Heart left ventricle (tissue), 16 donors: ENCODE measurements around the gene ARHGAP31. TPM values are rescaled to one million over a fixed set of nuclear protein-coding genes. Genes with fewer than 3 reads are reported as not detected.
A peak's percentile ranks its signal among the peaks of the same experiment; 100 is the strongest.
"Not testable (repeated sequence)": the region's sequence is repeated elsewhere in the genome, so short reads cannot be mapped to it uniquely, and the experiment has no call there.

Experiments
- ATAC-seq, 4 donors: fragments of 200-7000 bp; cut with Tn5 transposase; one replicate each; pipeline ENCODE4 v1.9.1; 2020 to 2022; ENCODE audit warnings: moderate library complexity in 4 of 4, mild to moderate bottlenecking in 3 of 4, moderate number of reproducible peaks in 1 of 4
- DNase-seq, 5 donors: peaks; one replicate each; pipeline ENCODE4 v3.0.0-alpha.2; 2020
- H3K27ac ChIP-seq, 12 donors: fragments of 200-600 bp; sonication (generic) in 4 of 12; one replicate each; pipeline versions ENCODE4 v1.5.0 to v1.8.0; 2016 to 2022; ENCODE audit warnings: mild to moderate bottlenecking in 2 of 12
- H3K27me3 ChIP-seq, 9 donors: fragments of 200-600 bp; sonication (generic) in 2 of 9; one replicate each; pipeline versions ENCODE4 v1.5.1 to v1.8.0; 2016 to 2022; ENCODE audit warnings: mild to moderate bottlenecking in 3 of 9
- H3K36me3 ChIP-seq, 9 donors: fragments of 200-600 bp; sonication (generic) in 2 of 9; one replicate each; pipeline versions ENCODE4 v1.5.0 to v1.8.0; 2018 to 2022; ENCODE audit warnings: mild to moderate bottlenecking in 2 of 9
- H3K4me1 ChIP-seq, 12 donors: fragments of 200-600 bp; sonication (generic) in 4 of 12; one replicate each; pipeline versions ENCODE4 v1.5.0 to v1.8.0; 2016 to 2022; ENCODE audit warnings: mild to moderate bottlenecking in 3 of 12
- H3K4me3 ChIP-seq, 12 donors: fragments of 200-600 bp; sonication (generic) in 4 of 12; one replicate each; pipeline versions ENCODE4 v1.5.0 to v1.8.0; 2017 to 2022; ENCODE audit warnings: mild to moderate bottlenecking in 9 of 12, moderate library complexity in 4 of 12
- H3K9me3 ChIP-seq, 12 donors: fragments of 200-600 bp; sonication (generic) in 4 of 12; one replicate each; pipeline versions ENCODE4 v1.5.0 to v1.8.0; 2016 to 2022; ENCODE audit warnings: mild to moderate bottlenecking in 1 of 12
- POLR2A ChIP-seq, 2 donors: fragments of 450-650 bp; IDR thresholded peaks; one replicate each; pipeline ENCODE4 v1.6.1; 2017; ENCODE audit warnings: antibody characterized with exemption in 2 of 2, mild to moderate bottlenecking in 2 of 2, moderate library complexity in 2 of 2
- WGBS, 4 donors: extraction: QIAGEN DNeasy Blood & Tissue Kit in 2 of 4; methylation state at CpG; one replicate each; pipeline versions ENCODE4 v1.1.5 to v1.1.7; 2013 to 2018; 5-methylcytosine and 5-hydroxymethylcytosine counted together
- intact Hi-C, 10 donors: fragments of 100-400 bp; cut with DNase I; formaldehyde crosslinking; loops; one replicate each; pipeline versions ENCODE4 v1.11.1 to v1.14.2; 2022
- polyA plus RNA-seq, 2 donors: library from polyadenylated mRNA; stranded (reverse); fragments of 200-250 nt; gene quantifications; one replicate each; pipeline ENCODE4 v1.2.3, GENCODE V29; 2013
- total RNA-seq, 9 donors: library from RNA; depleted of rRNA in 2 of 9; stranded (reverse); fragments of >200 nt in 2 of 9; fragmentation: NEBNext Ultra II Directional in 3 of 9; extraction: Animal tissue kit (Norgen Biotek cat#: 25700) in 3 of 9; gene quantifications; one replicate each; pipeline versions ENCODE4 v1.1.0 to v1.2.4, GENCODE V29; 2016 to 2023
- TF ChIP-seq, protein P1 (sequence below), 12 donors: fragments of 200-600 bp; sonication (generic) in 4 of 12; IDR thresholded peaks; one replicate each; pipeline versions ENCODE4 v1.5.0 to v1.8.0; 2018 to 2022; ENCODE audit warnings: antibody characterized with exemption in 12 of 12, mild to moderate bottlenecking in 5 of 12
- donor health status: ischemic (EF 13 %, LVEDD 7.1; RV severe dilation, severe dysfunction).
- donor health status: healthy with polysubstance abuse.
- donor health status: DM: no; HTN: yes; CAD: no.
- donor health status: DM: no; HTN: no; CAD: no.
- donor health status: ischemic (EF 25% LVEDD 6.9; RV normal size, moderate dysfunction).
- donor health status: ischemic (EF 25% LVEDD 5.7; RV mildly dilated, moderate dysfunction).
- donor health status: healthy.
- donor health status: DM: yes; HTN: yes; CAD: no.
- donor health status: ischemic (EF 35%, LVEDD 5.7; RV mildly dilated, moderate dysfunction).
- donor health status: nonischemic (EF 11% LVEDD 7.7; RV severe dilation, severe dysfunction).
- donor health status: DM: yes; HTN: yes; CAD: no.
- donor health status: PGD.
- donor health status: ischemic (EF 29% LVEDD 5.4; RV normal size, mild dysfunction).
- donor health status: nonischemic (EF 23%, LVEDD 6.1; RV moderate dilation, normal function).

ARHGAP31 gene
- total and polyA plus RNA-seq, 11 donors = 10.4 to 79.1 (median 33.5) TPM

DNA sequence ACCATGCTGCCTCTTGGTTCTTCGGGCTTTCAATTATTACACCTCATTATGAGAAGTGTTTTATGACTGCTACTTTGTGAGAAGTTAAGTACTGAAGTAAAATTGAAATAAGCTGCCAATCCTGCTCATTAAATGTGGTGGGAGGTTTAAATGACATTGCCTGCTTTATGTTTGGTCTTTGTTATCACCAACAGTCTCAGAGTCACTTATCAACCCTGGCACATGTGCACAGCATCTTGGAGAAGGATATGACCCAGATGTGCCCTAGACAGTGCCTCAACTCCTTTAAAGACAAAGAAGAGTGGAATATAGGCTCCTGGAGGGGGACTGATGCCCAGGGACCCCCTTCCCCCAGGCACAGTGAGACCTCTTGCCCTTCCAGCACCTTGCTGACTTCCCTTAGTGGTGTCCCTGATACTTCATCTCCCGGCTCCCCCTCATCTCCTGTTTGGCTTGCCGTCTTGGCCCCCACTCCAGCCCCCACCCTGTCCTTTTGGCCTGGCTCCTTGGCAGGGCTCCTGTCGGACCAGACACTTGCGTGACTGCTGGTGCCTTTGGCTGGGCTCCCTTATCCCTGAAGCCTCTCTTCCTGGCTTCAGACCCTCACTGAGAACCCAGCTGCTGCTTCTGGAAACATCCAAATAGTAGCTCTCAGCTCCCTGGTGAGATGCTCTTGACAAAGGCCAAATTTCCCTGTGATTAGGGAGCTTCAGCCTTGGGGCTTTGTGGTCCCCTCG lies 39.8 kb downstream of the ARHGAP31 start:
- Histone ChIP-seq H3K9me3 (peaks cover 0 to 8% (median 0%) of the 10 kb centered on the region in 12 donors), H3K4me3 (no peak overlapping the region), H3K27me3 (no peaks in the 10 kb centered on the region), H3K27ac (peak overlapping the region in 11 of 12 donors; percentile 21 to 67 (median 55)), H3K36me3 (peaks cover 0 to 23% (median 3%) of the 10 kb centered on the region in 9 donors), H3K4me1 (peaks cover 12 to 62% (median 34%) of the 10 kb centered on the region in 12 donors)
- DNase-seq (peak; percentile 61 to 82 (median 76)), ATAC-seq (peak in 3 of 4 donors; percentile 53 to 66 (median 57))
- TF ChIP-seq POLR2A (IDR thresholded peaks at IDR 0.05) = no peak
- TF ChIP-seq, protein P1, sequence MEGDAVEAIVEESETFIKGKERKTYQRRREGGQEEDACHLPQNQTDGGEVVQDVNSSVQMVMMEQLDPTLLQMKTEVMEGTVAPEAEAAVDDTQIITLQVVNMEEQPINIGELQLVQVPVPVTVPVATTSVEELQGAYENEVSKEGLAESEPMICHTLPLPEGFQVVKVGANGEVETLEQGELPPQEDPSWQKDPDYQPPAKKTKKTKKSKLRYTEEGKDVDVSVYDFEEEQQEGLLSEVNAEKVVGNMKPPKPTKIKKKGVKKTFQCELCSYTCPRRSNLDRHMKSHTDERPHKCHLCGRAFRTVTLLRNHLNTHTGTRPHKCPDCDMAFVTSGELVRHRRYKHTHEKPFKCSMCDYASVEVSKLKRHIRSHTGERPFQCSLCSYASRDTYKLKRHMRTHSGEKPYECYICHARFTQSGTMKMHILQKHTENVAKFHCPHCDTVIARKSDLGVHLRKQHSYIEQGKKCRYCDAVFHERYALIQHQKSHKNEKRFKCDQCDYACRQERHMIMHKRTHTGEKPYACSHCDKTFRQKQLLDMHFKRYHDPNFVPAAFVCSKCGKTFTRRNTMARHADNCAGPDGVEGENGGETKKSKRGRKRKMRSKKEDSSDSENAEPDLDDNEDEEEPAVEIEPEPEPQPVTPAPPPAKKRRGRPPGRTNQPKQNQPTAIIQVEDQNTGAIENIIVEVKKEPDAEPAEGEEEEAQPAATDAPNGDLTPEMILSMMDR (IDR thresholded peaks at IDR 0.05) = no peak
- 21 to 27% (median 23%) methylated on average over 6 of the region's 6 CpGs for WGBS, 4 donors
- intact Hi-C loops = loop anchor here in 2 of 10 donors (5.0 kb wide), 2 partner anchors 37 to 57 kb away; no protein-coding TSS in a partner anchor

DNA sequence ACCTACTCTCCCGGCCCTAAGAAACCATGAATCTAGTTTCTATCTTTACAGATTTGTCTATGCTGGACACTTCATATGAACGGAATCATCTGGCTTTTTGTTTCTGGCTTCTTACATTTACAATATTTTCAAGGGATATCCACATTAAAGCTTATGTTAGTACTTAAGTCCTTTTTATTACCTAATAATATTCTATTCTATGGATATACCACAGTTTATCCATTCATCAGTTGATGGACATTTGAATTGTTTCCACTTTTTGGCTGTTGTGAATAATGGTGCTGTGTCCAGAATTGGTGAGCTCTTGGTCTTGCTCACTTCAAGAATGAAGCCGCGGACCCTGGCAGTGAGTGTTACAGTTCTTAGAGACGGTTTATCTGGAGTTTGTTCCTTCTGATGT lies 42.6 kb downstream of the ARHGAP31 start:
- Histone ChIP-seq H3K36me3 (peaks cover 0 to 16% (median 0%) of the 10 kb centered on the region in 9 donors), H3K4me1 (peaks cover 18 to 57% (median 36%) of the 10 kb centered on the region in 12 donors), H3K4me3 (no peak overlapping the region), H3K27me3 (no peaks in the 10 kb centered on the region), H3K27ac (no peak overlapping the region), H3K9me3 (peaks cover 0 to 8% (median 0%) of the 10 kb centered on the region in 12 donors)
- ATAC-seq = no peak
- intact Hi-C loops = no loop called here
- 78 to 99% (median 98%) methylated on average over 5 of the region's 5 CpGs for whole genome bisulfite sequencing, 4 donors
- DNase-seq = no peak
- TF ChIP-seq, protein P1 (IDR thresholded peaks at IDR 0.05) = no peak
- TF ChIP-seq POLR2A (IDR thresholded peaks at IDR 0.05) = no peak

DNA sequence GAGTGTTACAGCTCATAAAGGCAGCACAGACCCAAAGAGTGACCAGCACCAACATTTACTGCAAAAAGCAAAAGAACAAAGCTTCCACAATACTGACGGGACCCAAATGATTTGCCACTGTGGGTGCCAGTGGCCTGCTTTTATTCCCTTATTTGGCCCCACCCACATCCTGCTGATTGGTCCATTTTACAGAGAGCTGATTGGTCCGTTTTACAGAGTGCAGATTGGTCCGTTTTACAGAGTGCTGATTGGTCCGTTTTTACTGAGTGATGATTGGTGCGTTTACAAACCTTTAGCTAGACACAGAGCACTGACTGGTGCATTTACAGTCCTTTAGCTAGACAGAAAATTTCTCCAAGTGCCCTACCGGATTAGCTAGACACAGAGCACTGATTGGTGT lies 43.2 kb downstream of the ARHGAP31 start:
- H3K27me3 ChIP-seq, DNase-seq, intact Hi-C loops, H3K4me3 ChIP-seq, H3K9me3 ChIP-seq, ATAC-seq, H3K27ac ChIP-seq: not testable (repeated sequence)
- Histone ChIP-seq H3K4me1 (peaks cover 15 to 51% (median 30%) of the 10 kb centered on the region in 12 donors), H3K36me3 (peaks cover 0 to 16% (median 0%) of the 10 kb centered on the region in 9 donors)
- WGBS, 4 donors = 95 to 100% (median 97%) methylated on average over 6 of the region's 6 CpGs

DNA sequence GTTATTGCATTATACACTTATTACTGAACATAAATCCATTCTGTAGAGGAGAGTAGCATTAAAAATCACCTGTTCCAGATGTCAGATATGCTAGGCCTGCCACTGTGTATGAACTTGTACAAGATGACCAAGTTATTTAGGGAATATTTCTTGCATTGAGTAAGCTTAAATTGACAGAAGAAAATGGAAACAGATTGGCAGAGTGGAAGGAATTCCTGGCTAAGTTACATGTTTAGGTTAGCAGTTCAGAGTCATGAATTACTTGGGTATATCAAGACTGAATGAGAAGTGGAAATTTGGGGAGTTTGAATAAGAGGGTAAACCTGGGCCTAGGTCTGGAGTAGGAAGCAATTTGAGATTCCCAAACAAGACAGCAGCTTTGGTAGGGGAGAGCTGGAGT lies 44.6 kb downstream of the ARHGAP31 start:
- Histone ChIP-seq H3K4me3 (no peak overlapping the region), H3K36me3 (peaks cover 0 to 16% (median 0%) of the 10 kb centered on the region in 9 donors), H3K27me3 (no peaks in the 10 kb centered on the region), H3K27ac (no peak overlapping the region), H3K9me3 (peaks cover 0 to 8% (median 0%) of the 10 kb centered on the region in 12 donors), H3K4me1 (peaks cover 6 to 46% (median 26%) of the 10 kb centered on the region in 12 donors)
- intact Hi-C loops = no loop called here
- TF ChIP-seq, protein P1 (IDR thresholded peaks at IDR 0.05) = no peak
- no peak for TF ChIP-seq POLR2A (IDR thresholded peaks at IDR 0.05)
- no peak for DNase-seq
- ATAC-seq = no peak
